ENCODE data around the gene SLC43A1. TPM values are rescaled to one million over a fixed set of nuclear protein-coding genes. Genes with fewer than 3 reads are reported as not detected.
A peak's percentile ranks its signal among the peaks of the same experiment; 100 is the strongest.

Gene SLC43A1
- total RNA-seq, 4 donors from 2014 or later = 4.6 to 19.0 (median 11.2) TPM

- no peak overlapping the region for H3K4me3 ChIP-seq
- H3K4me1 ChIP-seq = peaks cover 0 to 3% (median 0%) of the 10 kb centered on the region in 4 donors
- H3K27me3 ChIP-seq = no peaks in the 10 kb centered on the region
- H3K36me3 ChIP-seq = peaks cover 0 to 77% (median 0%) of the 10 kb centered on the region in 3 donors
- no peak overlapping the region for H3K27ac ChIP-seq
- no peak for DNase-seq
- TF ChIP-seq CTCF (IDR thresholded peaks at IDR 0.05) = no peak
- TF ChIP-seq POLR2A (IDR thresholded peaks at IDR 0.05) = no peak
- no peaks in the 10 kb centered on the region for H3K9me3 ChIP-seq
These were observed 37.0 kb upstream of the SLC43A1 start for GRCh38 chr11:57552479-57552878.

GRCh38 chr11:57551941-57552340 lies 36.4 kb upstream of the SLC43A1 start:
- TF ChIP-seq CTCF (IDR thresholded peaks at IDR 0.05) (no peak), POLR2A (IDR thresholded peaks at IDR 0.05) (no peak)
- H3K36me3 ChIP-seq = peaks cover 0 to 73% (median 0%) of the 10 kb centered on the region in 3 donors
- peaks cover 0 to 8% (median 0%) of the 10 kb centered on the region in 4 donors for H3K4me1 ChIP-seq
- no peaks in the 10 kb centered on the region for H3K9me3 ChIP-seq
- no peak overlapping the region for H3K4me3 ChIP-seq
- no peak overlapping the region for H3K27ac ChIP-seq
- no peak for DNase-seq
- H3K27me3 ChIP-seq = no peaks in the 10 kb centered on the region

GRCh38 chr11:57549983-57550382 lies 34.5 kb upstream of the SLC43A1 start:
- Histone ChIP-seq H3K27ac (no peak overlapping the region), H3K9me3 (no peaks in the 10 kb centered on the region), H3K36me3 (peaks cover 0 to 56% (median 0%) of the 10 kb centered on the region in 3 donors), H3K27me3 (no peaks in the 10 kb centered on the region), H3K4me3 (no peak overlapping the region), H3K4me1 (peaks cover 0 to 8% (median 0%) of the 10 kb centered on the region in 4 donors)
- TF ChIP-seq CTCF (IDR thresholded peaks at IDR 0.05) (no peak), POLR2A (IDR thresholded peaks at IDR 0.05) (no peak)
- peak in 1 of 3 donors; percentile 29 for DNase-seq

- H3K36me3 ChIP-seq = peaks cover 0 to 35% (median 0%) of the 10 kb centered on the region in 3 donors
- H3K9me3 ChIP-seq = no peaks in the 10 kb centered on the region
- no peak overlapping the region for H3K4me3 ChIP-seq
- DNase-seq = peak; percentile 41 to 60 (median 43)
- peaks cover 0 to 8% (median 0%) of the 10 kb centered on the region in 4 donors for H3K4me1 ChIP-seq
- no peak for TF ChIP-seq CTCF (IDR thresholded peaks at IDR 0.05)
- TF ChIP-seq POLR2A (IDR thresholded peaks at IDR 0.05) = no peak
- H3K27me3 ChIP-seq = no peaks in the 10 kb centered on the region
- peak overlapping the region in 2 of 4 donors; percentile 51 to 52 for H3K27ac ChIP-seq
These were observed 32.4 kb upstream of the SLC43A1 start for GRCh38 chr11:57547854-57548377.

- peaks cover 0 to 26% (median 0%) of the 10 kb centered on the region in 3 donors for H3K36me3 ChIP-seq
- peaks cover 0 to 8% (median 0%) of the 10 kb centered on the region in 4 donors for H3K4me1 ChIP-seq
- H3K4me3 ChIP-seq = no peak overlapping the region
- H3K9me3 ChIP-seq = no peaks in the 10 kb centered on the region
- H3K27me3 ChIP-seq = no peaks in the 10 kb centered on the region
- peak in 1 of 3 donors; percentile 15 for DNase-seq
- TF ChIP-seq POLR2A (IDR thresholded peaks at IDR 0.05) = no peak
- no peak for TF ChIP-seq CTCF (IDR thresholded peaks at IDR 0.05)
- peak overlapping the region in 1 of 4 donors; percentile 51 for H3K27ac ChIP-seq
These were observed 31.5 kb upstream of the SLC43A1 start for GRCh38 chr11:57546869-57547475.
